Measurements from ENCODE around the gene SIM2. TPM values are rescaled to one million over a fixed set of nuclear protein-coding genes. Genes with fewer than 3 reads are reported as not detected.

SIM2 gene
- total RNA-seq, 1 experiment from 2014 or later, result not detected

- no peak overlapping the region for H3K14ac ChIP-seq (ENCODE audit: insufficient read depth, low read length)
- no peak overlapping the region for H3K56ac ChIP-seq (ENCODE audit: insufficient read length, low read depth, low read length)
- no peaks in the 10 kb centered on the region for H4K20me1 ChIP-seq (ENCODE audit: control insufficient read depth, insufficient read depth, insufficient read length)
- no peak for TF ChIP-seq CTCF (conservative IDR thresholded peaks at IDR 0.05)
- no peaks in the 10 kb centered on the region for H3K79me2 ChIP-seq (ENCODE audit: insufficient read depth, low read length)
- H4K8ac ChIP-seq (replicated peaks; ENCODE audit: insufficient read length, low read depth, low read length), result no peak overlapping the region
- H2BK5ac ChIP-seq (ENCODE audit: insufficient read length, low read length), result no peak overlapping the region
- H2BK20ac ChIP-seq (ENCODE audit: low read depth, low read length, poor library complexity, severe bottlenecking), result no peak overlapping the region
- no peaks in the 10 kb centered on the region for H3K79me1 ChIP-seq (ENCODE audit: insufficient read depth, low read depth, low read length, poor library complexity, severe bottlenecking)
- H3K23me2 ChIP-seq (ENCODE audit: insufficient read length, low read depth, low read length, poor library complexity, severe bottlenecking), result no peaks in the 10 kb centered on the region
- H4K5ac ChIP-seq (ENCODE audit: insufficient read length, low read depth, low read length), result no peak overlapping the region
- Mint-ChIP-seq H3K36me3 (ENCODE audit: insufficient read depth in 1 of 3, low read depth in 3 of 3) (no peaks in the 10 kb centered on the region), H3K9me3 (no peaks in the 10 kb centered on the region), H3K4me1 (no peaks in the 10 kb centered on the region), H3K27ac (no peak overlapping the region), H3K4me3 (no peak overlapping the region), H3K27me3 (ENCODE audit: low read depth) (peaks cover 23% of the 10 kb centered on the region)
- no peak overlapping the region for H2AFZ ChIP-seq (ENCODE audit: low read length)
- peak; percentile 17 for DNase-seq
- no peak overlapping the region for H3K23ac ChIP-seq (ENCODE audit: insufficient read length, low read depth, low read length)
- H2BK12ac ChIP-seq (ENCODE audit: insufficient read length, low read depth, low read length), result no peak overlapping the region
- H3K4me1 ChIP-seq (ENCODE audit: insufficient read depth, low read length), result no peaks in the 10 kb centered on the region
- no peaks in the 10 kb centered on the region for H3K9me3 ChIP-seq (ENCODE audit: control insufficient read depth, low read depth, low read length)
- no peaks in the 10 kb centered on the region for H3K27me3 ChIP-seq (ENCODE audit: insufficient read depth, low read length)
- no peak overlapping the region for H3T11ph ChIP-seq (ENCODE audit: low read length)
- no peak overlapping the region for H2BK15ac ChIP-seq (ENCODE audit: low read depth, low read length)
- no CpG with 5 or more reads among the region's 12 CpGs for WGBS (ENCODE audit: extremely low coverage, insufficient read length, low lambda C conversion rate)
- H4K91ac ChIP-seq (ENCODE audit: insufficient read length, low read depth, low read length), result no peak overlapping the region
- no peak overlapping the region for H3K9ac ChIP-seq (ENCODE audit: extremely low read depth, insufficient read length, low read length)
- no peak overlapping the region for H2BK120ac ChIP-seq (ENCODE audit: low read depth, low read length, poor library complexity, severe bottlenecking)
- H3K27ac ChIP-seq (ENCODE audit: insufficient read length, low read depth, low read length), result no peak overlapping the region
- H3K4ac ChIP-seq (ENCODE audit: low read depth, low read length), result no peak overlapping the region
- no peak overlapping the region for H3K18ac ChIP-seq (ENCODE audit: insufficient read length, low read depth, low read length)
- H2AK5ac ChIP-seq (ENCODE audit: insufficient read length, low read length), result no peak overlapping the region
- H3K4me2 ChIP-seq (ENCODE audit: insufficient read depth, insufficient read length, low read length), result no peak overlapping the region
These were observed 27.0 kb downstream of the SIM2 start for GRCh38 chr21:36725793-36726386.

All from H9 (cell line).